ENCODE results near the gene DOCK9. TPM values are rescaled to one million over a fixed set of nuclear protein-coding genes. Genes with fewer than 3 reads are reported as not detected.

Gene DOCK9
- total RNA-seq, 6 experiments from 2014 or later = 21.8 to 30.5 (median 25.5) TPM

GRCh38 chr13:99007414-99007986 is 29.6 kb upstream of the DOCK9 start:
- TF ChIP-seq, protein P1, sequence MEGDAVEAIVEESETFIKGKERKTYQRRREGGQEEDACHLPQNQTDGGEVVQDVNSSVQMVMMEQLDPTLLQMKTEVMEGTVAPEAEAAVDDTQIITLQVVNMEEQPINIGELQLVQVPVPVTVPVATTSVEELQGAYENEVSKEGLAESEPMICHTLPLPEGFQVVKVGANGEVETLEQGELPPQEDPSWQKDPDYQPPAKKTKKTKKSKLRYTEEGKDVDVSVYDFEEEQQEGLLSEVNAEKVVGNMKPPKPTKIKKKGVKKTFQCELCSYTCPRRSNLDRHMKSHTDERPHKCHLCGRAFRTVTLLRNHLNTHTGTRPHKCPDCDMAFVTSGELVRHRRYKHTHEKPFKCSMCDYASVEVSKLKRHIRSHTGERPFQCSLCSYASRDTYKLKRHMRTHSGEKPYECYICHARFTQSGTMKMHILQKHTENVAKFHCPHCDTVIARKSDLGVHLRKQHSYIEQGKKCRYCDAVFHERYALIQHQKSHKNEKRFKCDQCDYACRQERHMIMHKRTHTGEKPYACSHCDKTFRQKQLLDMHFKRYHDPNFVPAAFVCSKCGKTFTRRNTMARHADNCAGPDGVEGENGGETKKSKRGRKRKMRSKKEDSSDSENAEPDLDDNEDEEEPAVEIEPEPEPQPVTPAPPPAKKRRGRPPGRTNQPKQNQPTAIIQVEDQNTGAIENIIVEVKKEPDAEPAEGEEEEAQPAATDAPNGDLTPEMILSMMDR (IDR thresholded peaks at IDR 0.05) = no peak
- no peak overlapping the region for H3K27ac Mint-ChIP-seq
- peaks cover 8% of the 10 kb centered on the region; the same call in 1 of the 2 replicates for H3K4me1 Mint-ChIP-seq (ENCODE audit: low read depth)

GRCh38 chr13:99005609-99006008 is 27.7 kb upstream of the DOCK9 start:
- Mint-ChIP-seq H3K4me3 (no peak overlapping the region), H3K9me3 (no peaks in the 10 kb centered on the region), H3K27ac (no peak overlapping the region), H3K36me3 (ENCODE audit: low read depth) (no peaks in the 10 kb centered on the region), H3K27me3 (ENCODE audit: insufficient read depth) (no peaks in the 10 kb centered on the region; the same call in 1 of the 2 replicates), H3K4me1 (ENCODE audit: low read depth) (peaks cover 16% of the 10 kb centered on the region)
- TF ChIP-seq, protein P1 (IDR thresholded peaks at IDR 0.05) = no peak
- peak; percentile 7 for DNase-seq

More at GRCh38 chr13:99007414-99007986, 29.6 kb upstream of the DOCK9 start:
- no peak for DNase-seq
- H3K36me3 Mint-ChIP-seq (ENCODE audit: low read depth) = no peaks in the 10 kb centered on the region
- H3K4me3 Mint-ChIP-seq = no peak overlapping the region
- H3K9me3 Mint-ChIP-seq = no peaks in the 10 kb centered on the region
- no peaks in the 10 kb centered on the region; the same call in none of the 2 replicates for H3K27me3 Mint-ChIP-seq (ENCODE audit: insufficient read depth)

- no peaks in the 10 kb centered on the region for H3K36me3 Mint-ChIP-seq (ENCODE audit: low read depth)
- H3K9me3 Mint-ChIP-seq = no peaks in the 10 kb centered on the region
- H3K27ac Mint-ChIP-seq = no peak overlapping the region
- DNase-seq = no peak
- TF ChIP-seq, protein P1 (IDR thresholded peaks at IDR 0.05) = no peak
- H3K27me3 Mint-ChIP-seq (ENCODE audit: insufficient read depth) = no peaks in the 10 kb centered on the region; the same call in 1 of the 2 replicates
- H3K4me3 Mint-ChIP-seq = no peak overlapping the region
- peaks cover 22% of the 10 kb centered on the region for H3K4me1 Mint-ChIP-seq (ENCODE audit: low read depth)
Observed at GRCh38 chr13:99004978-99005377, 27.1 kb upstream of the DOCK9 start.

DNA sequence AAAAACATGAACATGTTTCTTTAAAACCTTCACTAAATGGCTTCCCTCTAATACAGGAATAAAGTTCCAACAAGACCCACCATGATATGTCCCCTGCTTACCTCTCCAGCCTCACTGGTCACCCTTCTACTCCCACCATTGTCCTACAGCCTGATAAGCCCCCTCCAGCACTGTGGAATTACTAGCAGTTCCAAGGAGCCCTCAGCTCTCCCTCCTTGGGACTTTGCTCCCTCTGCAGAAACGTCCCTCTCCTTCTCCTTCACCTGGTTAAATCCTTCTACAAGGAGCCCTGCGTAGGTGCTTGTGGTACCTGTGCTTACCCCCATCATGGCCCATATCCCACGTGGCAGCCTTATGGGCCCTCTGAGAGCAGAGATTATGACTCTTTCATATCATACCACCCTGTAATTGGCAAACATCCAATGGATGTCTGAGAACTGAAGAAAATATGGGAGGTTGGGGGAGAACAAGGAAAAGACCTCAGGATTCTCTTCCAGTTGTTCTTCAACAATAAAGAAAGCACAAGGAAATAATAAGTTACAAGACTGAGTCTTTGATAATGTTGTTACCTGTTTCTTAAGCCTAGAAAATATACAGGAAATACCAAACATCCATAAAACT is 26.1 kb upstream of the DOCK9 start:
- TF ChIP-seq, protein P1 (IDR thresholded peaks at IDR 0.05) = no peak
- Mint-ChIP-seq H3K27me3 (ENCODE audit: insufficient read depth) (no peaks in the 10 kb centered on the region; the same call in 1 of the 2 replicates), H3K4me3 (no peak overlapping the region), H3K36me3 (ENCODE audit: low read depth) (no peaks in the 10 kb centered on the region), H3K27ac (no peak overlapping the region), H3K4me1 (ENCODE audit: low read depth) (peaks cover 32% of the 10 kb centered on the region), H3K9me3 (no peaks in the 10 kb centered on the region)
- no peak for DNase-seq

GRCh38 chr13:99003186-99003585 is 25.3 kb upstream of the DOCK9 start:
- H3K4me3 Mint-ChIP-seq = no peak overlapping the region
- H3K4me1 Mint-ChIP-seq (ENCODE audit: low read depth) = peaks cover 40% of the 10 kb centered on the region

More at GRCh38 chr13:99003186-99003585, 25.3 kb upstream of the DOCK9 start:
- no peaks in the 10 kb centered on the region for H3K36me3 Mint-ChIP-seq (ENCODE audit: low read depth)
- no peak for DNase-seq
- H3K27ac Mint-ChIP-seq = no peak overlapping the region
- H3K9me3 Mint-ChIP-seq = no peaks in the 10 kb centered on the region
- TF ChIP-seq, protein P1 (IDR thresholded peaks at IDR 0.05) = no peak
- no peaks in the 10 kb centered on the region; the same call in none of the 2 replicates for H3K27me3 Mint-ChIP-seq (ENCODE audit: insufficient read depth)

Data from HFFc6 (cell line).